ENCODE measurements around the gene SLC7A7.

DNA sequence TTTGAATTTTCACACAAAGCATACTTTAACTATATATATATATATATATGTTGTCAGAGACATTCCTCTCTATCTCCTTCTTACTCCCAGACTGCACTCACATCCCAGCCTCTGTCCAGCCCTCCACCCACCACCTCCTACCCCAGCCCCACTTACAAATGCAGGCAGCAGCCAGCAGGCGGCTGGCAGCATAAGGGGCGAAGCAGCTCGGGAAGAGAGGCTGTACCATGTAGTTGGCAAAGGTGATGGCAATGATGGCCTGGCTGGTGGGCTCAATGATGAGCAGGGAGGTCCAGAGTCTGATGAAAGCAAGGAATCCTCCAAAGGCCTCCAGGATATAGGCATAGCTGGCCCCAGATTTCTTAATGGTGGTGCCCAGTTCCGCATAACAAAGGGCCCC, 2.5 kb downstream of the SLC7A7 start:
- no peak for TF ChIP-seq EZH2 (IDR thresholded peaks at IDR 0.05; ENCODE audit: borderline replicate concordance, low read depth, low read length)
- no peak for TF ChIP-seq YY1 (IDR thresholded peaks at IDR 0.05; ENCODE audit: borderline replicate concordance in 1 of 3, control insufficient read depth in 1 of 3, extremely low read depth in 1 of 3, insufficient read depth in 3 of 3, insufficient read length in 1 of 3, insufficient replicate concordance in 2 of 3, low read depth in 1 of 3, low read length in 2 of 3)
- no peak for TF ChIP-seq ATF1 (CRISPR knock-in tag; IDR thresholded peaks at IDR 0.05)
- TF ChIP-seq ATF1 (tag; IDR thresholded peaks at IDR 0.05), result no peak
- TF ChIP-seq ZNF780A (CRISPR knock-in tag; IDR thresholded peaks at IDR 0.05), result no peak
- TF ChIP-seq NR2C2 (CRISPR knock-in tag; IDR thresholded peaks at IDR 0.05), result no peak
- no peak for TF ChIP-seq NR2C2 (tag; IDR thresholded peaks at IDR 0.05)
- TF ChIP-seq EP300 (IDR thresholded peaks at IDR 0.05; ENCODE audit: low read length), result no peak
- TF ChIP-seq GTF2F1 (IDR thresholded peaks at IDR 0.05; ENCODE audit: low read depth, low read length), result no peak
- TF ChIP-seq POLR2AphosphoS5 (IDR thresholded peaks at IDR 0.05; ENCODE audit: control insufficient read depth, insufficient read depth, low read depth, low read length), result no peak
- TF ChIP-seq CTCF (IDR thresholded peaks at IDR 0.05 in 2 of 3, conservative IDR thresholded peaks at IDR 0.05 in 1 of 3; ENCODE audit: insufficient read depth in 2 of 3, low read depth in 1 of 3, low read length in 3 of 3), result no peak
- TF ChIP-seq MAX (CRISPR knock-in tag; IDR thresholded peaks at IDR 0.05), result no peak
